Esophagus muscularis mucosa (tissue), 4 donors: ENCODE data around the gene SLC22A12. TPM values are rescaled to one million over a fixed set of nuclear protein-coding genes. Genes with fewer than 3 reads are reported as not detected.

Experiments
- DNase-seq: peaks from one replicate; pipeline ENCODE4 v3.0.0-alpha.2; 2017; ENCODE audit errors: extremely low spot score
- H3K27ac ChIP-seq, 4 donors: fragments of 200-600 bp; sonication (generic); replicated peaks in 1 of 4; 1 replicate in 3 of 4; 2 replicates in 1 of 4; pipeline ENCODE4 v1.5.1; 2016 to 2019; ENCODE audit warnings: mild to moderate bottlenecking in 1 of 4
- H3K27me3 ChIP-seq, 4 donors: fragments of 200-600 bp; sonication (generic); one replicate each; pipeline versions ENCODE4 v1.5.1 to v1.6.0; 2016 to 2019
- H3K36me3 ChIP-seq, 4 donors: fragments of 200-600 bp; sonication (generic); one replicate each; pipeline ENCODE4 v1.5.1; 2016 to 2019
- H3K4me1 ChIP-seq, 4 donors: fragments of 200-600 bp; sonication (generic); one replicate each; pipeline ENCODE4 v1.5.1; 2016 to 2019
- H3K4me3 ChIP-seq, 4 donors: fragments of 200-600 bp; sonication (generic); 1 replicate in 2 of 4; 2 replicates in 2 of 4; pipeline ENCODE4 v1.5.1; 2016 to 2019; ENCODE audit warnings: mild to moderate bottlenecking in 4 of 4, moderate library complexity in 1 of 4
- H3K9me3 ChIP-seq, 4 donors: fragments of 200-600 bp; sonication (generic); 1 replicate in 3 of 4; 2 replicates in 1 of 4; pipeline ENCODE4 v1.5.1; 2016 to 2019
- EP300 ChIP-seq: sonication (generic); formaldehyde crosslinking; IDR thresholded peaks from one replicate; pipeline ENCODE4 v1.6.1; 2017; ENCODE audit warnings: antibody characterized with exemption
- POLR2A ChIP-seq: fragments of 450-650 bp; IDR thresholded peaks from one replicate; pipeline ENCODE4 v1.6.1; 2017; ENCODE audit warnings: antibody characterized with exemption, moderate library complexity, mild to moderate bottlenecking, low read depth
- POLR2AphosphoS5 ChIP-seq, 2 donors: sonication (generic); formaldehyde crosslinking; IDR thresholded peaks; one replicate each; pipeline ENCODE4 v1.6.1; 2017; ENCODE audit warnings: antibody characterized with exemption in 2 of 2
- WGBS: methylation state at CpG from one replicate; pipeline ENCODE4 v1.1.5; 2018; 5-methylcytosine and 5-hydroxymethylcytosine counted together
- intact Hi-C: fragments of 100-400 bp; cut with DNase I; formaldehyde crosslinking; loops from one replicate; pipeline ENCODE4 v1.15.1; 2023
- total RNA-seq, 4 donors: library from RNA; depleted of rRNA; stranded (reverse); fragments of >200 nt; gene quantifications; one replicate each; pipeline versions ENCODE4 v1.1.0 to v1.2.1, GENCODE V29; 2016
- TF ChIP-seq, protein P1 (sequence below), 3 experiments: fragments of 200-600 bp in 2 of 3; fragments of 450-650 bp in 1 of 3; sonication (generic) in 2 of 3; IDR thresholded peaks; one replicate each; pipeline ENCODE4 v1.5.1; 2017 to 2019; ENCODE audit warnings: antibody characterized with exemption in 3 of 3, mild to moderate bottlenecking in 2 of 3, moderate library complexity in 1 of 3

SLC22A12 gene
- not detected for total RNA-seq

- Histone ChIP-seq H3K4me3 (no peak within 1 kb of the TSS), H3K36me3 (no peaks in the 10 kb centered on the region), H3K9me3 (peaks cover 0 to 16% (median 7%) of the 10 kb centered on the region in 4 donors), H3K4me1 (no peaks in the 10 kb centered on the region), H3K27me3 (no peaks in the 10 kb centered on the region), H3K27ac (no peak within 1 kb of the TSS)
- no peak for DNase-seq
- 77% methylated on average over 11 of the region's 14 CpGs for WGBS
- intact Hi-C loops = no loop called here
- TF ChIP-seq, protein P1, sequence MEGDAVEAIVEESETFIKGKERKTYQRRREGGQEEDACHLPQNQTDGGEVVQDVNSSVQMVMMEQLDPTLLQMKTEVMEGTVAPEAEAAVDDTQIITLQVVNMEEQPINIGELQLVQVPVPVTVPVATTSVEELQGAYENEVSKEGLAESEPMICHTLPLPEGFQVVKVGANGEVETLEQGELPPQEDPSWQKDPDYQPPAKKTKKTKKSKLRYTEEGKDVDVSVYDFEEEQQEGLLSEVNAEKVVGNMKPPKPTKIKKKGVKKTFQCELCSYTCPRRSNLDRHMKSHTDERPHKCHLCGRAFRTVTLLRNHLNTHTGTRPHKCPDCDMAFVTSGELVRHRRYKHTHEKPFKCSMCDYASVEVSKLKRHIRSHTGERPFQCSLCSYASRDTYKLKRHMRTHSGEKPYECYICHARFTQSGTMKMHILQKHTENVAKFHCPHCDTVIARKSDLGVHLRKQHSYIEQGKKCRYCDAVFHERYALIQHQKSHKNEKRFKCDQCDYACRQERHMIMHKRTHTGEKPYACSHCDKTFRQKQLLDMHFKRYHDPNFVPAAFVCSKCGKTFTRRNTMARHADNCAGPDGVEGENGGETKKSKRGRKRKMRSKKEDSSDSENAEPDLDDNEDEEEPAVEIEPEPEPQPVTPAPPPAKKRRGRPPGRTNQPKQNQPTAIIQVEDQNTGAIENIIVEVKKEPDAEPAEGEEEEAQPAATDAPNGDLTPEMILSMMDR (IDR thresholded peaks at IDR 0.05) = no peak
- TF ChIP-seq POLR2A = no peak
- no peak for TF ChIP-seq EP300
- no peak for TF ChIP-seq POLR2AphosphoS5 (IDR thresholded peaks at IDR 0.05)
Observed at GRCh38 chr11:64590763-64591221, at the start of gene SLC22A12. Gene SLC22A12, plus strand, starts transcription at chr11:64591220. Its CDS starts 337 bp downstream, at chr11:64591557.

- WGBS = 79% methylated on average over 22 of the region's 35 CpGs
- H3K4me1 ChIP-seq = peaks cover 0 to 5% (median 0%) of the 10 kb centered on the region in 4 donors
- no peak overlapping the region for H3K4me3 ChIP-seq
- intact Hi-C loops = no loop called here
- DNase-seq = no peak
- no peak overlapping the region for H3K27ac ChIP-seq
- peaks cover 0 to 6% (median 0%) of the 10 kb centered on the region in 4 donors for H3K9me3 ChIP-seq
- TF ChIP-seq, protein P1 (IDR thresholded peaks at IDR 0.05) = no peak
- TF ChIP-seq EP300 (no peak), POLR2AphosphoS5 (IDR thresholded peaks at IDR 0.05) (no peak), POLR2A (no peak)
- no peaks in the 10 kb centered on the region for H3K36me3 ChIP-seq
- peaks cover 0 to 23% (median 0%) of the 10 kb centered on the region in 4 donors for H3K27me3 ChIP-seq
Observed at GRCh38 chr11:64542172-64543125, 48.6 kb upstream of the SLC22A12 start.

- H3K27ac ChIP-seq = no peak overlapping the region
- no peak for DNase-seq
- no peak for TF ChIP-seq POLR2A
- TF ChIP-seq, protein P1 (IDR thresholded peaks at IDR 0.05) = no peak
- no peak for TF ChIP-seq EP300
- no peak for TF ChIP-seq POLR2AphosphoS5 (IDR thresholded peaks at IDR 0.05)
- no peaks in the 10 kb centered on the region for H3K36me3 ChIP-seq
- H3K4me1 ChIP-seq = peaks cover 0 to 5% (median 0%) of the 10 kb centered on the region in 4 donors
- H3K4me3 ChIP-seq = no peak overlapping the region
- peaks cover 0 to 6% (median 0%) of the 10 kb centered on the region in 4 donors for H3K9me3 ChIP-seq
- peaks cover 0 to 23% (median 0%) of the 10 kb centered on the region in 4 donors for H3K27me3 ChIP-seq
- intact Hi-C loops = no loop called here
Observed at GRCh38 chr11:64543818-64544217, 47.2 kb upstream of the SLC22A12 start.

DNA sequence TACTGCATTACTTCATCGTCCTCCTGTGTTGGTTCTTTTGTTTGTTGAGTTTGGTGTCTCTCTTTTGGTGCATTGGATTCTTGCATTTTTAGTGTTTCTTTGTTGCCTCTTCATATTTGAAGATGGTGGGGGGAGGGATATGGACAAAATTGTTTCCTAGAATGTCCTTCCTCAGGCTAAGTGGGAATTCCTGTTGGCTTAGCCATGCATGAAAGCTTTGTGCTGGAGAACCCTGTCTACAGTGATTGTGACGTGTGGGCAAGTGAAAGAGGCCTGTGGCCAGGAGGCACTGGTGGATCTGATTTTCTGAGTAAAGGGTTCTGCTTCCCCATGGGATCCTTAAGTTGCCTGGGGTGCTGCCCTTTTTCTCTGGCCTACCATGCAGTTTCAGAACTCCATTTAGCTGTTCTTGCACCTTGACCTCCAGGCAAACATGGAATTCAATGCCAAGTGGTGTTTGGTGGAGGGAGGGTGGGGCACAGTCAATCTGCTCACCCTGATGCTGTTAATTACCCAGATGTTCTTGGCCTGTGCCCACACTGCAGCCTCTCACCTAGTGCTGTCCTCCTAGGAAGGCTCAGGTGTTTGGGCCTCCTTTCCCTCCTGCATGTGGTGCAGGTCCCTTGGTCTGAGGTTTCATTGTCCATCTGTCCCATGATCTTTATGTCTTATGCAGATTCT, 46.3 kb upstream of the SLC22A12 start:
- peaks cover 0 to 23% (median 0%) of the 10 kb centered on the region in 4 donors for H3K27me3 ChIP-seq
- H3K27ac ChIP-seq = no peak overlapping the region
- H3K4me3 ChIP-seq = no peak overlapping the region
- 83% methylated on average over 2 of the region's 2 CpGs for WGBS
- H3K9me3 ChIP-seq = peaks cover 0 to 6% (median 0%) of the 10 kb centered on the region in 4 donors
- intact Hi-C loops = no loop called here
- no peaks in the 10 kb centered on the region for H3K36me3 ChIP-seq
- no peak for DNase-seq
- TF ChIP-seq, protein P1 (IDR thresholded peaks at IDR 0.05) = no peak
- no peak for TF ChIP-seq POLR2A
- TF ChIP-seq POLR2AphosphoS5 (IDR thresholded peaks at IDR 0.05) = no peak
- no peak for TF ChIP-seq EP300
- H3K4me1 ChIP-seq = peaks cover 0 to 2% (median 0%) of the 10 kb centered on the region in 4 donors
